GM12875 (cell line): ENCODE measurements around the gene SLC4A5.

ENCODE experiments used
- H3K4me3 ChIP-seq: one replicate; pipeline ENCODE4 v1.5.1; 2011; ENCODE audit warnings: low read depth, low read length, control low read depth
- CTCF ChIP-seq: IDR thresholded peaks from 2 replicates; pipeline ENCODE4 v1.5.1; 2011; ENCODE audit warnings: low read depth, mild to moderate bottlenecking, control low read depth, inconsistent platforms, low read length, moderate library complexity, borderline replicate concordance; ENCODE audit not compliant: insufficient read depth

SLC4A5 gene

GRCh38 chr2:74199871-74200305 lies 143.3 kb downstream of the SLC4A5 start:
- H3K4me3 ChIP-seq, result peak overlapping the region; percentile 83
- TF ChIP-seq CTCF, result no peak

- H3K4me3 ChIP-seq, result peak overlapping the region; percentile 83
These were observed 143.9 kb downstream of the SLC4A5 start for GRCh38 chr2:74199275-74199701.

GRCh38 chr2:74198461-74199274 lies 144.5 kb downstream of the SLC4A5 start, which contains the start of gene MTHFD2:
MTHFD2 (plus strand) TSS chr2:74198615; CDS start chr2:74198642, 27 bp downstream.
- peak within 1 kb of the TSS; percentile 83 for H3K4me3 ChIP-seq
- TF ChIP-seq CTCF, result peak; percentile 94

More at GRCh38 chr2:74199275-74199701, 143.9 kb downstream of the SLC4A5 start:
- TF ChIP-seq CTCF, result no peak

GRCh38 chr2:74198023-74198460 lies 145.2 kb downstream of the SLC4A5 start:
- TF ChIP-seq CTCF, result no peak

GRCh38 chr2:74197049-74197448 lies 146.2 kb downstream of the SLC4A5 start:
- no peak overlapping the region for H3K4me3 ChIP-seq
- TF ChIP-seq CTCF, result no peak

More at GRCh38 chr2:74198023-74198460, 145.2 kb downstream of the SLC4A5 start:
- no peak overlapping the region for H3K4me3 ChIP-seq

GRCh38 chr2:74194799-74195198 lies 148.4 kb downstream of the SLC4A5 start:
- no peak for TF ChIP-seq CTCF
- H3K4me3 ChIP-seq, result no peak overlapping the region
